Activated B cell treated with CpG ODN at 0.5 μM for 24 hours (primary cell): ENCODE results near the gene COPA. TPM values are rescaled to one million over a fixed set of nuclear protein-coding genes. Genes with fewer than 3 reads are reported as not detected.
A peak's percentile ranks its signal among the peaks of the same experiment; 100 is the strongest.

Source experiments
- ATAC-seq: fragments of 200-7000 bp; cut with Tn5 transposase; one replicate; pipeline ENCODE4 v1.10.0; 2021; ENCODE audit warnings: low read depth, mild to moderate bottlenecking, moderate library complexity
- CTCF ChIA-PET: fragments of 350-600 bp; sonication (Branson Sonifier 250); formaldehyde crosslinking; loops from one replicate; lab custom pipeline; 2021; ENCODE audit warnings: antibody characterized with exemption; lab: Charles Lee
- POLR2A ChIA-PET: fragments of 350-600 bp; sonication (Branson Sonifier 250); formaldehyde crosslinking; loops from one replicate; lab custom pipeline; 2021; ENCODE audit warnings: antibody characterized with exemption; lab: Charles Lee
- DNase-seq: peaks from one replicate; pipeline ENCODE4 v3.0.0; 2022
- H3K27ac Mint-ChIP-seq: one replicate; pipeline ENCODE4 v1.8.0; 2020; ENCODE audit warnings: mixed read lengths
- H3K27me3 Mint-ChIP-seq: one replicate; pipeline ENCODE4 v1.8.0; 2021; ENCODE audit warnings: mixed read lengths
- H3K36me3 Mint-ChIP-seq: one replicate; pipeline ENCODE4 v1.8.0; 2021; ENCODE audit warnings: low read depth, mixed read lengths
- H3K4me1 Mint-ChIP-seq: one replicate; pipeline ENCODE4 v1.8.0; 2021; ENCODE audit warnings: mixed read lengths
- H3K4me3 Mint-ChIP-seq: one replicate; pipeline ENCODE4 v1.8.0; 2020; ENCODE audit warnings: mild to moderate bottlenecking, mixed read lengths
- H3K9me3 Mint-ChIP-seq: one replicate; pipeline ENCODE4 v1.8.0; 2020; ENCODE audit warnings: mixed read lengths
- CTCF ChIP-seq: fragments of 200-600 bp; IDR thresholded peaks from one replicate; pipeline ENCODE4 v1.8.0; 2022; ENCODE audit warnings: antibody characterized with exemption, mild to moderate bottlenecking
- intact Hi-C: fragments of 100-400 bp; cut with micrococcal nuclease; formaldehyde crosslinking; loops from one replicate; pipeline ENCODE4 v1.15.1; 2024
- total RNA-seq: library from RNA; stranded (reverse); gene quantifications from 2 replicates; pipeline ENCODE4 v1.2.3, GENCODE V29; 2022

Gene COPA
- total RNA-seq, 1 donor from 2014 or later = 174 TPM

- H3K9me3 Mint-ChIP-seq = no peaks in the 10 kb centered on the region
- ChIA-PET CTCF (interaction anchor here (0.9 to 1.3 kb wide), 2 partner anchors 10 to 196 kb away, joined by 3 to 4 read pairs; no protein-coding TSS in a partner anchor), POLR2A (interaction anchor here (1.3 kb wide), 1 partner anchor 31 kb away, joined by 5 read pairs; no protein-coding TSS in a partner anchor)
- intact Hi-C loops = loop anchor here (5.0 to 10.0 kb wide), 2 partner anchors 37 to 141 kb away; no protein-coding TSS in a partner anchor
- peak overlapping the region; percentile 99 for H3K4me3 Mint-ChIP-seq
- ATAC-seq (no peak), DNase-seq (no peak)
- no peak for TF ChIP-seq CTCF
- peak overlapping the region; percentile 98 for H3K27ac Mint-ChIP-seq
- H3K36me3 Mint-ChIP-seq = peaks cover 70% of the 10 kb centered on the region
- peaks cover 68% of the 10 kb centered on the region for H3K4me1 Mint-ChIP-seq
- H3K27me3 Mint-ChIP-seq = no peaks in the 10 kb centered on the region
These were observed 1.2 kb upstream of the COPA start for GRCh38 chr1:160344241-160344640.

GRCh38 chr1:160342526-160342925 is 524 bp downstream of the COPA start:
- intact Hi-C loops = loop anchor here (2.0 to 10.0 kb wide), 3 partner anchors 35 to 142 kb away; partner anchors contain the start of gene DCAF8
- ChIA-PET POLR2A (interaction anchor here (1.0 kb wide), 1 partner anchor 80 kb away, joined by 6 read pairs; the partner anchor contains the start of gene DCAF8), CTCF (interaction anchor here (1.1 to 1.5 kb wide), 3 partner anchors 12 to 34 kb away, joined by 3 to 4 read pairs (median 3); no protein-coding TSS in a partner anchor)
- Mint-ChIP-seq H3K27ac (peak overlapping the region; percentile 98), H3K27me3 (no peaks in the 10 kb centered on the region), H3K9me3 (no peaks in the 10 kb centered on the region), H3K4me3 (peak overlapping the region; percentile 99), H3K4me1 (peaks cover 63% of the 10 kb centered on the region), H3K36me3 (peaks cover 73% of the 10 kb centered on the region)
- no peak for DNase-seq
- ATAC-seq = peak; percentile 0
- no peak for TF ChIP-seq CTCF

GRCh38 chr1:160340866-160341265 is 2.2 kb downstream of the COPA start:
- Mint-ChIP-seq H3K9me3 (no peaks in the 10 kb centered on the region), H3K36me3 (peaks cover 78% of the 10 kb centered on the region), H3K4me3 (no peak overlapping the region), H3K27me3 (no peaks in the 10 kb centered on the region), H3K4me1 (peaks cover 47% of the 10 kb centered on the region), H3K27ac (peak overlapping the region; percentile 20)
- ATAC-seq (no peak), DNase-seq (no peak)
- no peak for TF ChIP-seq CTCF
- ChIA-PET CTCF (interaction anchor here (1.5 kb wide), 1 partner anchor 27 kb away, joined by 3 read pairs; no protein-coding TSS in a partner anchor), POLR2A (no interaction called here)
- intact Hi-C loops = loop anchor here (5.0 to 10.0 kb wide), 2 partner anchors 34 to 144 kb away; no protein-coding TSS in a partner anchor

- no peak for DNase-seq
- CTCF ChIA-PET = no interaction called here
- POLR2A ChIA-PET = no interaction called here
- no peak overlapping the region for H3K27ac Mint-ChIP-seq
- H3K4me3 Mint-ChIP-seq = no peak overlapping the region
- H3K27me3 Mint-ChIP-seq = no peaks in the 10 kb centered on the region
- H3K36me3 Mint-ChIP-seq = peaks cover 77% of the 10 kb centered on the region
- no peaks in the 10 kb centered on the region for H3K9me3 Mint-ChIP-seq
- ATAC-seq = no peak
- no peak for TF ChIP-seq CTCF
- intact Hi-C loops = loop anchor here (5.0 to 10.0 kb wide), 2 partner anchors 33 to 145 kb away; no protein-coding TSS in a partner anchor
- H3K4me1 Mint-ChIP-seq = peaks cover 41% of the 10 kb centered on the region
These were observed 2.9 kb downstream of the COPA start for GRCh38 chr1:160340146-160340545.

GRCh38 chr1:160338580-160338979 is 4.5 kb downstream of the COPA start:
- Mint-ChIP-seq H3K4me1 (peaks cover 30% of the 10 kb centered on the region), H3K27me3 (no peaks in the 10 kb centered on the region), H3K36me3 (peaks cover 75% of the 10 kb centered on the region), H3K4me3 (no peak overlapping the region), H3K27ac (no peak overlapping the region), H3K9me3 (no peaks in the 10 kb centered on the region)
- ChIA-PET CTCF (interaction anchor here (1.5 kb wide), 1 partner anchor 47 kb away, joined by 3 read pairs; no protein-coding TSS in a partner anchor), POLR2A (no interaction called here)
- no peak for TF ChIP-seq CTCF
- intact Hi-C loops = no loop called here
- DNase-seq (no peak), ATAC-seq (no peak)
